Measurements from ENCODE around the gene HSD11B1. TPM values are rescaled to one million over a fixed set of nuclear protein-coding genes. Genes with fewer than 3 reads are reported as not detected.
"Not testable (repeated sequence)": the region's sequence is repeated elsewhere in the genome, so short reads cannot be mapped to it uniquely, and the experiment has no call there.

The HSD11B1 gene
- total and polyA plus RNA-seq, 2 donors = 0.14 to 0.55 TPM

- H3K36me3 ChIP-seq (ENCODE audit: control insufficient read depth in 2 of 2, insufficient read depth in 2 of 2, low read length in 1 of 2) = no peaks in the 10 kb centered on the region
- no peak overlapping the region for H3K27ac ChIP-seq (ENCODE audit: low read depth in 1 of 2, low read length in 1 of 2)
- peaks cover 0 to 5% of the 10 kb centered on the region in 2 donors for H3K4me1 ChIP-seq (ENCODE audit: control insufficient read depth in 2 of 2, insufficient read depth in 2 of 2, low read length in 2 of 2)
- H3K4me3 ChIP-seq (ENCODE audit: low read length in 2 of 2) = no peak overlapping the region
- 89% methylated on average over 4 of the region's 4 CpGs for WGBS
- no peak for DNase-seq (ENCODE audit: low read depth in 6 of 9, low spot score in 9 of 9)
- peaks cover 5 to 14% of the 10 kb centered on the region in 2 donors for H3K27me3 ChIP-seq (ENCODE audit: control insufficient read depth in 2 of 2, insufficient read depth in 1 of 2, low read length in 1 of 2)
- H3K9me3 ChIP-seq (ENCODE audit: control insufficient read depth in 2 of 2, insufficient read depth in 1 of 2, low read length in 1 of 2) = no peaks in the 10 kb centered on the region
Observed at GRCh38 chr1:209686322-209686721, 18.3 kb upstream of the HSD11B1 start.

DNA sequence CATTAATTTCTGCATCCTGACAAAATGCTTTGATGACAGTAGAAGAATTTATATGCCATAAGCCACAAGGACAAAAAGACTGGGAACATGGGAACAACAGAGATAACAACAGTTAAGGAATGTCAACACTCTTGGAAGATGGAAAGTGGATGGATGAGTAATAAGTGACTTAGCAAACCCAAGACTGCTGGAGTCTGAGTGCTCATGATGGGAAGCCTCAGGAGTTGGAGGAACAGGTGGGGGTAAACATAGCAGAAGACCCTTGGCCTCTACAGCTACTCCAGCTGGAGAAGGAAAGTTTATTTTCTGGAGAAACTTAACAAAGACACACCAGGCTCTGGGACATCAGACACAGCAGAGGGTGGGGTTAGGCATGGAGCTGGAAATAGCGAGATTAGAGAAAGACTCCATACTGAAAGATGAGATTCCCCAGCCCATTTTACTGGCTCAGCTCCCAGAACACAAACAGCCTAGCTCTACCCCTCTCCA is 15.9 kb upstream of the HSD11B1 start:
- peaks cover 5 to 13% of the 10 kb centered on the region in 2 donors for H3K27me3 ChIP-seq (ENCODE audit: control insufficient read depth in 2 of 2, insufficient read depth in 1 of 2, low read length in 1 of 2)
- H3K4me1 ChIP-seq (ENCODE audit: control insufficient read depth in 2 of 2, insufficient read depth in 2 of 2, low read length in 2 of 2) = peaks cover 0 to 5% of the 10 kb centered on the region in 2 donors
- no peak for DNase-seq (ENCODE audit: low read depth in 6 of 9, low spot score in 9 of 9)
- H3K9me3 ChIP-seq (ENCODE audit: control insufficient read depth in 2 of 2, insufficient read depth in 1 of 2, low read length in 1 of 2) = no peaks in the 10 kb centered on the region
- no peaks in the 10 kb centered on the region for H3K36me3 ChIP-seq (ENCODE audit: control insufficient read depth in 2 of 2, insufficient read depth in 2 of 2, low read length in 1 of 2)
- no peak overlapping the region for H3K4me3 ChIP-seq (ENCODE audit: low read length in 2 of 2)
- 97% methylated on average over 1 of the region's 1 CpG for WGBS
- no peak overlapping the region for H3K27ac ChIP-seq (ENCODE audit: low read depth in 1 of 2, low read length in 1 of 2)

- Histone ChIP-seq H3K27ac (ENCODE audit: low read depth in 1 of 2, low read length in 1 of 2) (no peak overlapping the region), H3K9me3 (ENCODE audit: control insufficient read depth in 2 of 2, insufficient read depth in 1 of 2, low read length in 1 of 2) (no peaks in the 10 kb centered on the region), H3K4me1 (ENCODE audit: control insufficient read depth in 2 of 2, insufficient read depth in 2 of 2, low read length in 2 of 2) (peaks cover 0 to 5% of the 10 kb centered on the region in 2 donors), H3K36me3 (ENCODE audit: control insufficient read depth in 2 of 2, insufficient read depth in 2 of 2, low read length in 1 of 2) (no peaks in the 10 kb centered on the region), H3K27me3 (ENCODE audit: control insufficient read depth in 2 of 2, insufficient read depth in 1 of 2, low read length in 1 of 2) (peaks cover 5 to 17% of the 10 kb centered on the region in 2 donors), H3K4me3 (ENCODE audit: low read length in 2 of 2) (no peak overlapping the region)
- DNase-seq (ENCODE audit: low read depth in 6 of 9, low spot score in 9 of 9) = no peak
- 69% methylated on average over 4 of the region's 4 CpGs for WGBS
Observed at GRCh38 chr1:209689477-209689876, 15.2 kb upstream of the HSD11B1 start.

DNA sequence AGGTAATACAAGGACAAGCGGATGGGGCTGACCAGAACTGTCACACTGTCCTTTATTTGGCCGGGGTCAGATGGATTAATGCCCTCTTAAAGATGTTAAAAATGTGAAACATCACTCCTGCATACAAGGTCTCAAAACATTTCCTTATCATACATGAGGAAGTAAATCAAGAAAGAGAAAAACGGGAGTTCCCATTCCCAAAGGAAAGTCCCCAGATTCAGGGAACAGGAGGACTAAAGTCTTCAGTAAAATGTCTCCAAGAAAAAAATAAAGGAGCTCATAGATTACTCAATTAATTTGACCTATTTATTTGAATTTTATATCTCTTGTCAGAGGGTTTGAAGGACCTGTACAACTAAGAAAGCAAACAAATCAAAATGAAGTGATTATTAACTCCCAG is 13.4 kb upstream of the HSD11B1 start:
- no peak for DNase-seq (ENCODE audit: low read depth in 6 of 9, low spot score in 9 of 9)
- 84% methylated on average over 3 of the region's 3 CpGs for WGBS
- no peak overlapping the region for H3K4me3 ChIP-seq (ENCODE audit: low read length in 2 of 2)
- no peaks in the 10 kb centered on the region for H3K4me1 ChIP-seq (ENCODE audit: control insufficient read depth in 2 of 2, insufficient read depth in 2 of 2, low read length in 2 of 2)
- no peaks in the 10 kb centered on the region for H3K9me3 ChIP-seq (ENCODE audit: control insufficient read depth in 2 of 2, insufficient read depth in 1 of 2, low read length in 1 of 2)
- no peaks in the 10 kb centered on the region for H3K36me3 ChIP-seq (ENCODE audit: control insufficient read depth in 2 of 2, insufficient read depth in 2 of 2, low read length in 1 of 2)
- no peak overlapping the region for H3K27ac ChIP-seq (ENCODE audit: low read depth in 1 of 2, low read length in 1 of 2)
- peaks cover 2 to 11% of the 10 kb centered on the region in 2 donors for H3K27me3 ChIP-seq (ENCODE audit: control insufficient read depth in 2 of 2, insufficient read depth in 1 of 2, low read length in 1 of 2)

GRCh38 chr1:209692296-209692695 is 12.3 kb upstream of the HSD11B1 start:
- DNase-seq (ENCODE audit: low read depth in 6 of 9, low spot score in 9 of 9) = no peak
- Histone ChIP-seq H3K27ac (ENCODE audit: low read depth in 1 of 2, low read length in 1 of 2) (no peak overlapping the region), H3K27me3 (ENCODE audit: control insufficient read depth in 2 of 2, insufficient read depth in 1 of 2, low read length in 1 of 2) (peaks cover 0 to 11% of the 10 kb centered on the region in 2 donors), H3K9me3 (ENCODE audit: control insufficient read depth in 2 of 2, insufficient read depth in 1 of 2, low read length in 1 of 2) (no peaks in the 10 kb centered on the region), H3K36me3 (ENCODE audit: control insufficient read depth in 2 of 2, insufficient read depth in 2 of 2, low read length in 1 of 2) (no peaks in the 10 kb centered on the region), H3K4me1 (ENCODE audit: control insufficient read depth in 2 of 2, insufficient read depth in 2 of 2, low read length in 2 of 2) (no peaks in the 10 kb centered on the region), H3K4me3 (ENCODE audit: low read length in 2 of 2) (no peak overlapping the region)
- WGBS = 76% methylated on average over 4 of the region's 4 CpGs

DNA sequence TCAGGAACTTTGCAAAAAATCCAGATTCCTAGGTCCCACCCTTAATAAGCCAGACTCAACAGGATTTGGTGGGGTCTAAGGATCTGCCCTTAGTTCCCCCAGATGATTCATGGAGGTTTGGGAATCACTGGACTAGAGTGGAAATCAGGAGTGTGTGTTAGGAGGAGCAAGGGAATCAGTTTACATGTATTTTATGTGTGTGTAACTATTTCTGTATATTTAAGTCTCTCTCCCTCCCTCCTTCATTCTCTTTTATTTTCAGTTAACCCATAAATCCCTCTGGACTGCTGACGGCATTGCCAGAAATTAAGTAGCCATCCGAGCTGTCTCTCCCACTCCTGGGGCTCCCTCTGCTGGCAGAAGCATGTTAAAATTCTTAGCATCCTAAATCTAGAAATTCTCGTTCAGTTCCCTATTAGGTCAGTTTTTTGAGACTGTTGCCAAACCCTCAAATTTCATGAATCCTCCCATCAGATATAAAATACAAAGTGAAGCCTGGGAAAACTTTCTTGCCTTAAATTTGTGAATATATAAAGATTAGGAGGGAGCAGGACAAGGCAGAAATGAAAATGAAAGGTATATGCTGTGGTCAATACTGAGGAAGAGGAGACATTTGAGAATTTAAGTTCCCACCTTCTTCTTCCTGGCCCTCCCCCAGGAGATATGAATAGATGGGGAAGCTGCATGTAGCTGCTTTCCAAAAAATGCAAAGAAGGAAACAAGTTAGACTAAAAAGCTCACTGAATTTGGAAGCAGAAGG is 11.7 kb upstream of the HSD11B1 start:
- Histone ChIP-seq H3K4me1 (ENCODE audit: control insufficient read depth in 2 of 2, insufficient read depth in 2 of 2, low read length in 2 of 2) (no peaks in the 10 kb centered on the region), H3K9me3 (ENCODE audit: control insufficient read depth in 2 of 2, insufficient read depth in 1 of 2, low read length in 1 of 2) (no peaks in the 10 kb centered on the region), H3K36me3 (ENCODE audit: control insufficient read depth in 2 of 2, insufficient read depth in 2 of 2, low read length in 1 of 2) (no peaks in the 10 kb centered on the region), H3K4me3 (ENCODE audit: low read length in 2 of 2) (no peak overlapping the region), H3K27me3 (ENCODE audit: control insufficient read depth in 2 of 2, insufficient read depth in 1 of 2, low read length in 1 of 2) (peaks cover 0 to 10% of the 10 kb centered on the region in 2 donors), H3K27ac (ENCODE audit: low read depth in 1 of 2, low read length in 1 of 2) (no peak overlapping the region)
- peak; percentile 10 to 61 (median 28) for DNase-seq (ENCODE audit: low read depth in 6 of 9, low spot score in 9 of 9)
- 18% methylated on average over 3 of the region's 3 CpGs for WGBS

GRCh38 chr1:209696673-209697072 is 8.0 kb upstream of the HSD11B1 start:
- peaks cover 0 to 7% of the 10 kb centered on the region in 2 donors for H3K4me1 ChIP-seq (ENCODE audit: control insufficient read depth in 2 of 2, insufficient read depth in 2 of 2, low read length in 2 of 2)
- no peak overlapping the region for H3K4me3 ChIP-seq (ENCODE audit: low read length in 2 of 2)
- H3K27ac ChIP-seq (ENCODE audit: low read depth in 1 of 2, low read length in 1 of 2) = no peak overlapping the region
- DNase-seq (ENCODE audit: low read depth in 6 of 9, low spot score in 9 of 9) = no peak
- H3K9me3 ChIP-seq (ENCODE audit: control insufficient read depth in 2 of 2, insufficient read depth in 1 of 2, low read length in 1 of 2) = no peaks in the 10 kb centered on the region
- H3K27me3 ChIP-seq (ENCODE audit: control insufficient read depth in 2 of 2, insufficient read depth in 1 of 2, low read length in 1 of 2) = peaks cover 0 to 7% of the 10 kb centered on the region in 2 donors
- no peaks in the 10 kb centered on the region for H3K36me3 ChIP-seq (ENCODE audit: control insufficient read depth in 2 of 2, insufficient read depth in 2 of 2, low read length in 1 of 2)

GRCh38 chr1:209697126-209697525 is 7.5 kb upstream of the HSD11B1 start:
- H3K27ac ChIP-seq (ENCODE audit: low read depth in 1 of 2, low read length in 1 of 2) = no peak overlapping the region
- 100% methylated on average over 3 of the region's 3 CpGs for WGBS
- no peak for DNase-seq (ENCODE audit: low read depth in 6 of 9, low spot score in 9 of 9)

GRCh38 chr1:209700686-209701085 is 4.0 kb upstream of the HSD11B1 start:
- H3K27ac ChIP-seq (ENCODE audit: low read depth in 1 of 2, low read length in 1 of 2); H3K9me3 ChIP-seq (ENCODE audit: control insufficient read depth in 2 of 2, insufficient read depth in 1 of 2, low read length in 1 of 2); DNase-seq (ENCODE audit: low read depth in 6 of 9, low spot score in 9 of 9); H3K36me3 ChIP-seq (ENCODE audit: control insufficient read depth in 2 of 2, insufficient read depth in 2 of 2, low read length in 1 of 2); H3K27me3 ChIP-seq (ENCODE audit: control insufficient read depth in 2 of 2, insufficient read depth in 1 of 2, low read length in 1 of 2); H3K4me3 ChIP-seq (ENCODE audit: low read length in 2 of 2); H3K4me1 ChIP-seq (ENCODE audit: control insufficient read depth in 2 of 2, insufficient read depth in 2 of 2, low read length in 2 of 2): not testable (repeated sequence)

More at GRCh38 chr1:209697126-209697525, 7.5 kb upstream of the HSD11B1 start:
- no peak overlapping the region for H3K4me3 ChIP-seq (ENCODE audit: low read length in 2 of 2)
- peaks cover 0 to 7% of the 10 kb centered on the region in 2 donors for H3K4me1 ChIP-seq (ENCODE audit: control insufficient read depth in 2 of 2, insufficient read depth in 2 of 2, low read length in 2 of 2)
- H3K9me3 ChIP-seq (ENCODE audit: control insufficient read depth in 2 of 2, insufficient read depth in 1 of 2, low read length in 1 of 2) = no peaks in the 10 kb centered on the region
- H3K36me3 ChIP-seq (ENCODE audit: control insufficient read depth in 2 of 2, insufficient read depth in 2 of 2, low read length in 1 of 2) = no peaks in the 10 kb centered on the region
- peaks cover 0 to 7% of the 10 kb centered on the region in 2 donors for H3K27me3 ChIP-seq (ENCODE audit: control insufficient read depth in 2 of 2, insufficient read depth in 1 of 2, low read length in 1 of 2)

Measured in thymus (tissue), 11 donors.